Choroid plexus epithelial cell (primary cell): ENCODE data around the gene PLCG2.

Source experiments
- DNase-seq: peaks from one replicate; pipeline ENCODE4 v3.0.0-alpha.2; 2010; ENCODE audit warnings: low read depth
- H3K4me3 ChIP-seq: 2 replicates; pipeline ENCODE4 v1.5.1; 2011; ENCODE audit warnings: low read depth, mild to moderate bottlenecking, control low read depth, low read length, moderate library complexity
- CTCF ChIP-seq: conservative IDR thresholded peaks from 2 replicates; pipeline ENCODE4 v1.5.1; 2011; ENCODE audit warnings: low read depth, mild to moderate bottlenecking, control low read depth, inconsistent platforms, low read length, moderate library complexity

PLCG2 gene

DNA sequence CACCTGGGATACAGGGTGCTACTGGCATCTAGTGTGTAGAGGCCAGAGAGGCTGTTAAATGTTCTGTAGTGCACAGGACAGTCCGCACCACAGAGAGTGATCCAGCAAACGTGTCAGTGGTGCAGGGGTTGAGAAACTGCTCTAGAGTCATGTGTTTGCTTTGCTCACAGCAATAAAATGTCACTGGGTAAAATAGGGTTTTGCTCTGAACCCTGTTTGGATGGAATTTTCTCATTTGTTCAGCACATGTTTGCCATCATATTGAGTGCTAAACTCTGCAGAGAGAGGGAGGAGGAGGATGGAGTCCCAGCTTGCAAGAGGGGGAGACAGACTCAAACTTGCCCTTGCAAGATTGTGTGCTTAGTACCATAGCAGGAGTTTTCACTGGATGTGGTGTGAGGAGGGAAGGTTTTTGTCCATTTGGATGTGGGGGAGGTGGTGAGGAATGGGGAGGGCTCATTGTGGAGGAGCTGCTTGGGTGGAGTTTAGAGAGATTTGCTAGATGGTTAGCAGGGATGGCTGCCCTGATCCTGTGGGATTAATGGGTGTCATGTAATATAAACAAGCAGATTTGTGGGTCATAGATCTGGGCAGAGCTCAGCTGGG, 11.8 kb downstream of the PLCG2 start:
- DNase-seq = no peak
- no peak for TF ChIP-seq CTCF
- no peak overlapping the region for H3K4me3 ChIP-seq

GRCh38 chr16:81792828-81793227, 13.7 kb downstream of the PLCG2 start:
- no peak for TF ChIP-seq CTCF
- H3K4me3 ChIP-seq = no peak overlapping the region
- no peak for DNase-seq

DNA sequence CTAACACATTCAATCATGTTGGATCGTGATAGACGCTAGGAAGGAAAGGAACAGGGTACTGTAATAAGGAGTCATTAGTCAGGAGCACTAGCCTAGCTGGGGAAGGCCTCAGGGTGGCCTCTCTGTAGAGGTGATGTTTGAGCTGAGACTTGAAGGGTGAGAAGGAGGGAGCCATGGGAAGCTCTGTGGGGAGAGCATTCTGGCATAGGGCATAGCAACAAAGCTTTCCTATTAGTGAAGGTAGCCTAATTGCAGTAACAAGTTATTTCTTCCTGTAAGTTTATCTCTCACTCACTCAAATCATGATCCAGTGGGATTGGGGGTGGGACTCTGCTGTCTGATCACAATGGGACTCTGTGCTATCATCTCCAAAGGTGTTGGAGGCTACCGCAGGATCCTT, 16.1 kb downstream of the PLCG2 start:
- no peak overlapping the region for H3K4me3 ChIP-seq
- no peak for TF ChIP-seq CTCF
- no peak for DNase-seq

GRCh38 chr16:81796035-81796434, 16.9 kb downstream of the PLCG2 start:
- DNase-seq = no peak
- TF ChIP-seq CTCF = no peak
- H3K4me3 ChIP-seq = no peak overlapping the region

DNA sequence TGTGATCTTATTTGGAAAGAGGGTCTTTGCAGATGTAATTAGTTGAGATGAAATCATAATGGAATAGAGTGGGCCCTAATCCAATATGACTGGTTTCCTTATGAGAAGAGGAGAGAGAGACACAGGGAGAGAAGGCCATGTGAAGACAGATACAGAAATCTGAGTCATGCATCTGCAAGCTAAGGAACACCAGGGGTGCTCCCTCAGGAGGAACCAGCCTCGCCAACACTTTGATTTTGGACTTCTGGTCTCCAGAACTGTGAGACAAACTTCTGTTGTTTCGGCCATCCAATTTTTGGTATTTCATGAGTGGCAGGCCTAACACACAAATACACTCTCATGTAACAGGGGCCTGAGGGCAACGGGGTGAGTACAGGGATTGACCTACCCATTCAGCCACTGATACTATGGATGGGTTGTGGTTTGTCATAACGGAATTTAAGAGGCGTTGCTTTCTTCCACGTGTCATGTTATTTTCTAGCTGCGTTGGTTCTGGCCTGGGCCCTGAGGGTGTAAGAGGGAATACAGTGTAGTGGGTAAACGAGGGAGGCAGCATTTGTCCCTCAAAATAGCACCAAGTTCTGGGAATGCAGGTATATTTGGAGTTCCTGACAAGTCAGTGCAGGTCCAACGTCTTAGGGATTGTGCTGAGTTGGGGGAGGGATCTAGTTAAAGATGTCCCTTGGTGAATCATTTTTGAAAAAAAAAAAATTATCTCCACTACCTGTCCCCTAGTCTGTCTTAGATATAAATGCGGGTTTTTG, 17.7 kb downstream of the PLCG2 start:
- TF ChIP-seq CTCF = no peak
- no peak overlapping the region for H3K4me3 ChIP-seq
- peak; percentile 54 for DNase-seq

- no peak overlapping the region for H3K4me3 ChIP-seq
- TF ChIP-seq CTCF = no peak
- no peak for DNase-seq
Measured at GRCh38 chr16:81797443-81797842, 18.4 kb downstream of the PLCG2 start.
